Suprapubic skin (tissue), 4 donors: Measurements from ENCODE around the gene CCDC150.

Source experiments
- CTCF ChIP-seq, 2 donors: fragments of 200-600 bp in 1 of 2; fragments of 450-650 bp in 1 of 2; sonication (generic) in 1 of 2; IDR thresholded peaks; one replicate each; pipeline ENCODE4 v1.5.1; 2016 to 2019; ENCODE audit warnings: antibody characterized with exemption in 2 of 2, mild to moderate bottlenecking in 1 of 2, moderate library complexity in 1 of 2
- EP300 ChIP-seq: sonication (generic); formaldehyde crosslinking; IDR thresholded peaks from one replicate; pipeline ENCODE4 v1.6.1; 2017; ENCODE audit warnings: antibody characterized with exemption
- POLR2A ChIP-seq, 2 donors: fragments of 450-650 bp; IDR thresholded peaks; one replicate each; pipeline ENCODE4 v1.6.1; 2017; ENCODE audit warnings: antibody characterized with exemption in 2 of 2, mild to moderate bottlenecking in 2 of 2, moderate library complexity in 2 of 2
- POLR2AphosphoS5 ChIP-seq, 3 donors: sonication (generic); formaldehyde crosslinking; IDR thresholded peaks; one replicate each; pipeline ENCODE4 v1.6.1; 2017; ENCODE audit warnings: antibody characterized with exemption in 3 of 3

GRCh38 chr2:196739031-196739430, 99.5 kb downstream of the CCDC150 start:
- TF ChIP-seq CTCF (IDR thresholded peaks at IDR 0.05) (no peak), POLR2A (IDR thresholded peaks at IDR 0.05) (no peak), POLR2AphosphoS5 (IDR thresholded peaks at IDR 0.05) (no peak), EP300 (no peak)
